Nephron progenitor cell (in vitro differentiated cells): Measurements from ENCODE around the gene CACNA1C.

Source experiments
- DNase-seq: peaks from one replicate; pipeline ENCODE4 v3.0.0; 2021
- H3K27ac Mint-ChIP-seq: 2 replicates; pipeline ENCODE4 v1.8.0; 2021; ENCODE audit warnings: mild to moderate bottlenecking, moderate library complexity, mixed read lengths
- H3K27me3 Mint-ChIP-seq: 2 replicates; pipeline ENCODE4 v1.8.0; 2021; ENCODE audit warnings: mild to moderate bottlenecking, low read depth, mixed read lengths; ENCODE audit not compliant: poor library complexity
- H3K36me3 Mint-ChIP-seq: 2 replicates; pipeline ENCODE4 v1.8.0; 2021; ENCODE audit warnings: low read depth, mixed read lengths
- H3K4me1 Mint-ChIP-seq: 2 replicates; pipeline ENCODE4 v1.8.0; 2021; ENCODE audit warnings: mixed read lengths
- H3K4me3 Mint-ChIP-seq: 2 replicates; pipeline ENCODE4 v1.8.0; 2021; ENCODE audit warnings: mild to moderate bottlenecking, moderate library complexity, mixed read lengths
- H3K9me3 Mint-ChIP-seq: 2 replicates; pipeline ENCODE4 v1.8.0; 2021; ENCODE audit warnings: mild to moderate bottlenecking, moderate library complexity, mixed read lengths
- TF ChIP-seq, protein P1 (sequence below): fragments of 200-600 bp; sonication (generic); IDR thresholded peaks from 2 replicates; pipeline ENCODE4 v1.5.0; 2021; ENCODE audit warnings: antibody characterized with exemption

Gene CACNA1C

DNA sequence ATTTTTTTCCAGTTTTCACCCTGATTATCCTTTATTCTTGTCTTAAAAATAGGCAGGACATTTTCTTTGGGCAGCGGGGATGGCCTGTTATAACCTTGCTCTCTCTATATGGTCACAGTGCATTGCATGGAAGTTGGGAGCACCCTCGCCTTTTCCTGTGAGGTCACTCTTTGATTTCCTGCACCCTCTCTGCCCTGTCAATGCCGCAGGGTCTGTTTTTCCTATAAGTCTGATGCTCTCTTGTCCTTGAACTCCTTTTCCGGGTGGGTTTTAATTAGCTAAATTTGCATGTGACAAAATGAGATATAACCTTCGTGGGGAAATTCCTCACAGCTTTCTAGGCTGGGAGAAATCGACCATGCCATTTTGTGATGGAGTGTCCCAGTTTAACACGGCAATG is 194.3 kb downstream of the CACNA1C start:
- no peak for DNase-seq
- H3K4me3 Mint-ChIP-seq = no peak overlapping the region
- no peaks in the 10 kb centered on the region for H3K36me3 Mint-ChIP-seq
- TF ChIP-seq, protein P1, sequence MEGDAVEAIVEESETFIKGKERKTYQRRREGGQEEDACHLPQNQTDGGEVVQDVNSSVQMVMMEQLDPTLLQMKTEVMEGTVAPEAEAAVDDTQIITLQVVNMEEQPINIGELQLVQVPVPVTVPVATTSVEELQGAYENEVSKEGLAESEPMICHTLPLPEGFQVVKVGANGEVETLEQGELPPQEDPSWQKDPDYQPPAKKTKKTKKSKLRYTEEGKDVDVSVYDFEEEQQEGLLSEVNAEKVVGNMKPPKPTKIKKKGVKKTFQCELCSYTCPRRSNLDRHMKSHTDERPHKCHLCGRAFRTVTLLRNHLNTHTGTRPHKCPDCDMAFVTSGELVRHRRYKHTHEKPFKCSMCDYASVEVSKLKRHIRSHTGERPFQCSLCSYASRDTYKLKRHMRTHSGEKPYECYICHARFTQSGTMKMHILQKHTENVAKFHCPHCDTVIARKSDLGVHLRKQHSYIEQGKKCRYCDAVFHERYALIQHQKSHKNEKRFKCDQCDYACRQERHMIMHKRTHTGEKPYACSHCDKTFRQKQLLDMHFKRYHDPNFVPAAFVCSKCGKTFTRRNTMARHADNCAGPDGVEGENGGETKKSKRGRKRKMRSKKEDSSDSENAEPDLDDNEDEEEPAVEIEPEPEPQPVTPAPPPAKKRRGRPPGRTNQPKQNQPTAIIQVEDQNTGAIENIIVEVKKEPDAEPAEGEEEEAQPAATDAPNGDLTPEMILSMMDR = no peak
- H3K9me3 Mint-ChIP-seq = no peaks in the 10 kb centered on the region
- peaks cover 34% of the 10 kb centered on the region for H3K4me1 Mint-ChIP-seq
- H3K27me3 Mint-ChIP-seq = peaks cover 24% of the 10 kb centered on the region
- H3K27ac Mint-ChIP-seq = no peak overlapping the region

DNA sequence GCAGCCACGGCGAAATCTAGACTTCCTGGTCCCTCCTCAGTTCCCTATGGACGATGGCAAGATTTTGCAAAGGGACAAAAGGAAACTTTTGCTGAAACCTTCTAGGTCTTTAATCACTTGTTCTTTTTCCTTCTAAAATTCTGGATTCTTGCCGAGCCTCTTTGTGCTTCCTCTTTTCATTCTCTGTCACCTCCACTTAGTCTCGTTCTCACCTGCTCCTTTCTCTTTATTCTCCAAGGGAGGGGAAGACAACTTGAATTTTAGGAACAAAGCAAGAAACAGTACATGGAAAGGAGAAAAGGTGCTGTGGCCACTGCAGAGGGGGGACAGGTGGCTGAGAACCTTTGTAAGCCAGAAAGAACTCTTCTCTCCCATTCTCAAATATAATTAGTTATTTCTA is 194.8 kb downstream of the CACNA1C start:
- Mint-ChIP-seq H3K9me3 (no peaks in the 10 kb centered on the region), H3K27me3 (peaks cover 23% of the 10 kb centered on the region), H3K4me3 (no peak overlapping the region), H3K36me3 (no peaks in the 10 kb centered on the region), H3K27ac (no peak overlapping the region), H3K4me1 (peaks cover 36% of the 10 kb centered on the region)
- no peak for DNase-seq
- TF ChIP-seq, protein P1 = no peak

DNA sequence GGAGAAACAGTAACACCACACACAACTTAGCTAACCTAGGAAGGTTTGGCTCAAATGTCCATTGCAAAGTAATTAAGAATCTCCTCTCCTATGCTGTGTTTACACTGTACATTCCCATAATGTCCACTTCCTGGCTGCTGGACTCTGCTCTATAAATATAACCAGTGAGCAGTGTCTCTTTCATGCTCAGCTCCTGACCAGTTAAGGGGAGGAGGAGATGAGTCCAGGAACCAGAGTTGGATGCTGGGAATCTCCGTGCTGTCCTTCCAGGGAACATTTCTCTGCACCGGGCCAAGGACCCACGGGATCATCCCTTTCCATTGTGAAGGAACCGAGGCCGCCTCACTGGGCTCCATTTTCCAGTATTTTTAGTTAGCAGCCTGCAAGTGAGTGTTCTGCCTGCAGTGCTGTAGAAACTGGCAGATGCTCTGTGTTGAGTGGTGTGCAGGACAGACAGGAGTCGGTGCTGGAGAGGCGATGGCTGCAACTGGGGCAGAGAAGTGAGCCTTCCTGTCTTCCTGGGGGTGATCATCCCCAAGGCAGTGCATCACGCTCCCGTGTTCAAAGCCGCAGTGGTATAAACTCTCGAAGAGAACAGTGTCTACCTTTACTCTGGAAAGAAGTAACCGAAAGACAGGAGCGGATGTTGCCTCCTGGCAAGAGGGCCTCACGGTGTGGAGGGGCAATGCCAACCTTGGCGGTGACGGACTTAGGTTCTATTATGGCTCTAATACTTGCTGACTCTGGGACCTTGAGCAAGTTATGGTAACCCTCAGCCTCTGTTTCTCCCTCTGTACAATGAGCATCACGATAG is 195.5 kb downstream of the CACNA1C start:
- Mint-ChIP-seq H3K4me3 (no peak overlapping the region), H3K27ac (no peak overlapping the region), H3K9me3 (no peaks in the 10 kb centered on the region), H3K27me3 (peaks cover 20% of the 10 kb centered on the region), H3K36me3 (no peaks in the 10 kb centered on the region), H3K4me1 (peaks cover 42% of the 10 kb centered on the region)
- TF ChIP-seq, protein P1 = no peak
- no peak for DNase-seq

DNA sequence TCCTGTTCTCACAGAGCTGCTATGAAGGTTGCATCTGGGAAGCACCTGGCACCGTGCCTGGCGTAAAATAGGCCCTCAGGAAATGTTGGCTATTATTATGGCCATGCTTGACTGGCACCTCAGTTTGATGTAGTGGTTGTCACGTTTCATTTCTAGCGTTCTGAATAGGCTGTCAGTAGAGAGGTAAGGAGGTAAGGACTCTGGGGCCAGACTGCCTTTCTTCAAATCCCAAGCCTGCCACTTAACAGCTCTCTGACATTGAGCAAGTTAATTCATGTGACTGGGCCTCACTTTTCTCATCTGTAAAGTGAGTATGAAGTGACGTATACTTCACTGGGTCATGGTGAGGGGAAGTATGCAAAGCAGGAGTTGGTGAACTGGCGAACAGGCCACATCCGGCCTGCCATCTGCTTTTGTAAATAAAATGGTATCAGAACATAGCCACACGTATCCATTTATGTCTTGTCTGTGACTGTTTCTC is 196.2 kb downstream of the CACNA1C start:
- TF ChIP-seq, protein P1 = no peak
- no peak for DNase-seq
- H3K4me3 Mint-ChIP-seq = no peak overlapping the region
- peaks cover 20% of the 10 kb centered on the region for H3K27me3 Mint-ChIP-seq
- H3K4me1 Mint-ChIP-seq = peaks cover 40% of the 10 kb centered on the region
- H3K36me3 Mint-ChIP-seq = no peaks in the 10 kb centered on the region
- H3K27ac Mint-ChIP-seq = no peak overlapping the region
- peaks cover 5% of the 10 kb centered on the region for H3K9me3 Mint-ChIP-seq

DNA sequence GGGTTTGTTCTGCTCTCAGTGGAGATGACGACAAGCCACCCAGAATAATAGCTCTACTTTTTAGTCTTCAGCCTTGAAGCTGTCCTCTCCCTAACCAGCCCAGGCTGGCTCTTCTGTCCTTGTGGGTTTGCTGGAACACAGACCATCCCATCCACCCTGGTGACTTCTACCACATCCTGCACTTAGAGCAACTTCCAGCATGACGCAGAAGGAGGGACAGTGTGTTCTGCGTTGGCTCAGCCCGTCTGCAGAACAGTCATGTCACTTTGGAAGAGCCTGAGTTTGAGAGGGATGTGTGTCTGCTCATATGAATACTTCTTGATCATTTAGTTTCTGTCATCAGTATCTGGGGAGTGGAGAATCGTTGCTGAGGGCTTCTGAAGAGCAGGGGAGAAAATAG is 198.0 kb downstream of the CACNA1C start:
- no peak overlapping the region for H3K27ac Mint-ChIP-seq
- H3K4me3 Mint-ChIP-seq = no peak overlapping the region
- TF ChIP-seq, protein P1 = no peak
- no peak for DNase-seq
- peaks cover 29% of the 10 kb centered on the region for H3K4me1 Mint-ChIP-seq
- H3K36me3 Mint-ChIP-seq = peaks cover 4% of the 10 kb centered on the region
- H3K27me3 Mint-ChIP-seq = peaks cover 13% of the 10 kb centered on the region
- H3K9me3 Mint-ChIP-seq = peaks cover 17% of the 10 kb centered on the region
